Ramos (cell line): ENCODE results near the gene PRR33.

Source experiments
- in situ Hi-C: fragments of 300-500 bp; cut with MboI; formaldehyde crosslinking; loops from one replicate; pipeline ENCODE4 v1.14.3; 2022; ENCODE audit warnings: low sequenced_read_pairs; ENCODE audit not compliant: unreplicated experiment

Gene PRR33

DNA sequence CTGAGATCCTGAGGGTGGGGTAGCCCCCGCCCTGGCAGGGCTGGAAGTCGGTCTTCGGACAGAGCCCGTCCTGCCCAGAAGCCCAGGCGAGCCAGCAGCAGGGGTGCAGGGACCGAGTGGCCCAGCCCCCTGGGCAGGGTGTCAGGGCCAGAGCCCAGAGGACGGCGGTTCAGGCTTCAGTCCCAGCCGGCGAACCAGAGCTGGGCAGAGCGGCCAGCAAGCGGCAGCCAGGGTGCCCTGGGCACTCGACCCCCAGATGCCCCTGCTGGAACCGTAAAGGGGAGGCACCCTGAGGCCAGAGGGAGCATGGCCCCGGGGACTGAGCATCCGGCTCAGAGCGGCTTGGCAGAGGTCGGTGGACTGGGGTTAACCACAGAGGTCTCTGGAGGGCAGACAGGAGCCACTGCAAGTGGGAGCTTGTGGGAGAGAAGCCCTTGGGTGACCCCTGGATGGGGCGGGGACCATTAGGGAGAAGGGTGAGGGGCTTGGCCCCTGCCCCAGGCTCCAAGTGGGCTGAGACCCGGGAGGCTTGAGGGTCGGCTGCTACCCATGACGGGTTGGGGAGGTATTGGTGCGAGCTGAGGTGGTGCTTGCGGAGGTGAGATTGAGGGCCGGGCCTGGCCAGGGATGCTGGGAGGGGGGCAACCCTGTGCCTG lies 22.9 kb downstream of the PRR33 start:
- in situ Hi-C loops: no loop called here

GRCh38 chr11:1868056-1868635 lies 23.5 kb downstream of the PRR33 start:
- in situ Hi-C loops: no loop called here

DNA sequence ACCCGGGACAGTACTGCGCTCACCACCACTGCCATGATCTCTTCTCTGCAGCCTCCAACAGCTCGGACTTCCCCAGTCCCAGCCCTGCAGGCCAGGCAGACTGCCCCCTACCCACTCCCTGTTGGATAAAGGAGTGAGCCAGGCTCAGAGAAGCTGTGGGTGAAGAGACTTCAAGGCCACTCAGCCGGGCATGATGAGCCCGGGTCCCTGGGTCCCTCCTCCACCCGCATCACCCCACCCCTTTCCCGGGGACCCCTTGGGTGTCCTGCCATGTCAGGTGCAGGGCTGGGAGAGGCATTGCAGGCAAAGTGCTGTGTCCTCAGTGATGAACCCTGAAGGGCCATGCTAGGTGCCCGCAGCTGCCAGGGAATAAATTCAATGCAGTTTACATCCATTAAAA lies 24.3 kb downstream of the PRR33 start:
- in situ Hi-C loops: no loop called here

DNA sequence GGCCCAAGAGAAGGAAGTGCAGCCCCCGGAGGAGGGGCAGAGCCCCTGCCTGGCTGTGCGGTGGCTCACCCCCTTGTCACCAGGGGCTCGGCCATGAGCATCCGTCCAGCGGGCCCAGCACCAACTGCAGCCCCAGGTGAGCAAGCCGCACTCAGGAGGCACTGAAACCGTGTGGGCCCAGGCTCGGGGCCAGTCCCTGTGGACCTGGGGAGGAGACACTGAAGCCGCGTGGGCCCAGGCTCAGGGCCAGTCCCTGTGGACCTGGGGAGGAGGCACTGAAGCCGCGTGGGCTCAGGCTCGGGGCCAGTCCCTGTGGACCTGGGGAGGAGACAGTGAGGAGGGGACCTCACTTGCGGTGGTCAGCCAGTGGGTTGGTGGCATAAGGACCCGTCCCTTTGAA lies 24.9 kb downstream of the PRR33 start:
- in situ Hi-C loops: no loop called here

- in situ Hi-C loops: no loop called here
These were observed 25.5 kb downstream of the PRR33 start for GRCh38 chr11:1866226-1866625.

- in situ Hi-C loops: no loop called here
These were observed 26.6 kb downstream of the PRR33 start for GRCh38 chr11:1864831-1865665.

DNA sequence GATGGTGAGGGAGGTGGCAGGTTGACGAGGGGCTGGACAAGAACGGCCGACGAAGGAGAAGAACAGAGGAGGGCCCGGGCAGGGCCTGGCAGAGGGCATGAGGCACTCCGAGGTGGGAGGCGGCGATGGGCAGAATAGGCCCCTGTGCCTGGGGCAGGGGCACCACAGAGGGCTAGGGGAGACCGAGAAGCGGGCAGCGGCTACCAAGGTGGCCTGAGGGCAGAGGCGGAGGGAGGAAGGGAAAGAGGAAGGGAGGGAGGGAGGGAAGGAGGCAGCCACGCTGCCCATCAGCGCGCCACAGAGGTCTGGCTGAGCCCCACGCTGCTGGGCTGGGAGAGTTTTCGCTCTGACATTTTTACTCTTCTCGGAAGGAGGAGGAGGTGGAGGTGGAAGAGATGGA lies 27.5 kb downstream of the PRR33 start:
- in situ Hi-C loops: no loop called here

DNA sequence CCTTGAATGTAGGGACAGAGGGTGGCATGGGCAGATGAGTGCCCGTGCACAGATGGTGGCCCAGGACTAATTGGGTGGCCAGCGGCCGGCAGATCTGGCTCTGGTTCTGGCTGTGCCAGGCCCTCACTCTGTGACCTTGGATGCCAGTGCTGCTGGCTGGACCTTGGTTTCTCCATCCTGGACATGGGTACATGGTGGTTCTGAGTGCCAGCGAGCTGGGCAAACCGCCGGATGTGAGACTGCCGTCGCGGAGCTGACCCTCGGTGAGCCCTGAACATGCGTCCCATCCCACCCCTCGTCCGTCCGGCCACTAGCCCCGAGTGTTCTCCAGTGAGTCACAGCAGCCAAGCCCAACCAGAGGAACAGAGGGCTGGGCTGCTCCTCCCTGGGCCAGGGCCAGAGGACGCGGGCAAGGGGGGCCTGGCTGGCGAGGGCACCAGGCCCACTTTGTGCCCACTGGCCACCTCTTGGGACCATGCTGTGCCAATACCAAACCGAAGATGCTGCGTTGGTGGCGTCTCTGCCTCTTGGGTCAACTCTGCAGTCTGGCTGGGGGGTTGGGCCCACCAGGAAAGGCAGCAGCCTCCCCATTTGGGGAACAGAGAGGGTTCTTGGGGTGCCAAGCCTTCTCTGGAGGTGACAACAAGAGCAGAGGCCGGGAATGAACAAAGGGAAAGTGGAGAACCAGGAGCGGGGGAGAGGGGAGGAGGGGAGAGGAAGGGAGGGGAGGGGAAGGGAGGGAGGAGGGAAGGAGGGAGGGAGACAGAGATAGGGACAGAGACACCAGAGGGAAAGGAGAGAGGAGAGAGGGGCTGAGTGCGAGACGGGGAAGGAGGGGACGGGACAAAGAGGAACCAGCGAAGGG lies 28.1 kb downstream of the PRR33 start:
- in situ Hi-C loops: no loop called here

GRCh38 chr11:1862588-1863351 lies 28.9 kb downstream of the PRR33 start:
- in situ Hi-C loops: no loop called here

GRCh38 chr11:1861435-1862411 lies 30.0 kb downstream of the PRR33 start:
- in situ Hi-C loops: no loop called here

GRCh38 chr11:1860108-1860507 lies 31.6 kb downstream of the PRR33 start:
- in situ Hi-C loops: no loop called here

DNA sequence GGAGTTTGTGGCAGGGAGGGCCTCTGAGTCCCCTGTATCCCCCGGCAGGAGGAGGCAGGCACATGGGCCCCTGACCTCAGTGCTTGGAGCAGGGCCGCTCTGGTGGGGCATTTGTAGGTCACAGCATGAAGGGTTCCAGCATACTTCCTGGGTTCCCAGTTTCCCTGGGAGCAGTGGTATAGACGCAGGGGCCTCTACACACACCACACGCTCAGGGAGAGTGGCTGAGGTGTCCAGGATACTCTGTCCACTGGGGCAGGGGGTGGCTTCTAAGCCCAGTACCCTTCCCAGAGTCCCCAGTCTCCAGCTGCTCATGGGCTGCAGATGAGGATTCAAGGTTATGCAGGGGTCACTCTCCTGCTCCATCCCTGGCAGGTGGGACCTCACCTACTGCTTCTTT lies 32.7 kb downstream of the PRR33 start:
- in situ Hi-C loops: no loop called here

- in situ Hi-C loops: no loop called here
These were observed 33.1 kb downstream of the PRR33 start for GRCh38 chr11:1858576-1858975.

DNA sequence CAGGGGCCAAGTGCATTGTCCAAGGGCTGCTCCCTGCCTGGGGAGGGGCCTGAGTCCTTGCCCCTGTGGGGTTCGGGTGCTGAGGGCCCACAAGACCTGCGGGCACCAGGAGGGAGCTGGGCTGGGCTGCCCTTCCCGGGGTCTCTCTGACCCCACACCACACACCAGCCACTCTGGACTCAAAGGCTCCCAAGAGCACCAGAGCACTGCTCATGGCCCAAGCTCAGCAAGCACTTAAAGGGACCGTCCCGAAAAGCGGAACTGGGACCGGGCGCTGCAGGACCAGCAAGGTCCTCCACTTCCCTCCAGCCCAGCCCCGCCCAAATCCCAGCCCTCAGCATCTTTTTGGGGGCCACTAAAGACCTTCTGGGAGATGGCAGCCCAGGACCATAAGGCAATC lies 33.5 kb downstream of the PRR33 start:
- in situ Hi-C loops: no loop called here

DNA sequence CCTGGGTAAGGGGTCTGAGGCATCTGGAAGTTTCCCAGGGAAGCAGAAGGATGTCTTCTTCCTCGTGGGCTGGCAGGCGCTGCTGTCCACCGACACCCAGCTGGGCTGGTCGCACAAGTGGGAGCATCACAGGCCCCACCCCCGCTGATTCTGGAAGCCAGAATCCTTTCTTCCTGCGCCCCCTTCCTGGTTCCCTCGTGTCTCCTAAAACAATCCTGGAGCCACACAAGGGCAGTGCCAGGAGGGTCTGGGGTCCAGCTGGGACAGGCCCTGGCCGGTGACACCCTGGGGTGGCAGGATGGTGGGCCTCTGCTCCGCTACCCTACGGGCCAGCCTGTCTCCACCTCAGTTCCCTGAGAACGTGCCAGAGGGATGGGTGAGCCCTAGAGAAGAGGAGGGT lies 34.6 kb downstream of the PRR33 start:
- in situ Hi-C loops: no loop called here

DNA sequence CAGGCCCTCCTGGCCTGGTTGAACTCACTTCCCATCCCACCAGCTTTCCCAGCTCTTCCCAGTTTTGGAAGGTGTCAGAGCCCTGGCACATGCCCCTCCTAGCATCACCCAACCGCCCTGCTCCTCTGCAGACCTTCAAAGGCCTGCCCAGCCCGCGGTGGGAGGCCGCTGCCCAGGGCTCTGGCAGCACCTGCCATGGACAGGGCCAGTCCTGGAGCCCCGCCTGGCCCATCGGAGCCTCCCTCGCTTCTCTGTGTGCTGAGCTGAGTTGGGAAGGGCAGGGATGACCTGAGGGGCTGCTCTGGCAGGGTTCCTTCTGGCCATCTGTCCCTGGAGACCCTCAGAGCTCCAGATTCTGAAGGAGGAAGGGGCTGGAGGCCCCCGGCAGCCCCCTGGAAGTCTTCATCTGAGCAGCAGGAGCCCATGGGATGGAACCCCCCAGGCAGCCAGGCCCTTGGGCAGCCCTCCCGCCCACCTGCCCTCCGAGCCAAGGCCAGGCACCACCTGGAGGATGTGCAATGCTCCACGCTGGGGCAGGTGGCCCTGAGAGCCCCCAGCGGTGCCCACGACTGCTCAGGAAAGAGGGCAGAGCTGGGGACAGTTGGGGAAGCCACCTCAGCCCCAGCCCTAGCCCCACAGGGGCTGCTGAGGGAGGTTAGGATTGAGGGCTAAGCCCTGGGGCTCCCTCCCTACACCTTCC lies 35.2 kb downstream of the PRR33 start:
- in situ Hi-C loops: no loop called here

DNA sequence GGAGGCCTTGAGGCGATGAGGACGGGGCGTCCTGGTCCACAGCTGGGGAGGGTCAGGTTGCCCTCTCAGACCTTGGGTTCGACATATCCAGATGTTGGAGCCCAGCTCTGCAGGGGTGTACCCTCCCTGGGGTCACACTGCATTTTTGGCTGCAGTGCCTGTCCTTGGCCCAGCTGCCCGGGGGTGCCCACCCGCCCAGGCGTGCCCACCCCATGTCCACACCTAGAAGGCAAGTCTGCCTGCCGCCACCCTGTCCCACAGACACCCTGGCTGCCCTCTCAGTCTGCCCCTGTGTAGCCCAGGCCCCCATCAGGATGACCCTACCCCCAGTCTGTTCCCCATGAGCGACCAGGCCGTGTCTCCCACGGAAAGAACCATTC lies 35.8 kb downstream of the PRR33 start:
- in situ Hi-C loops: no loop called here
